Testis (tissue), 3 donors: ENCODE data around the gene DPP10. TPM values are rescaled to one million over a fixed set of nuclear protein-coding genes. Genes with fewer than 3 reads are reported as not detected.

Experiments used
- DNase-seq: peaks from one replicate; pipeline ENCODE4 v3.0.0-alpha.2; 2019
- H3K27ac ChIP-seq, 2 donors: fragments of 200-600 bp; sonication (generic); one replicate each; pipeline ENCODE4 v1.5.1; 2019
- H3K27me3 ChIP-seq: fragments of 200-600 bp; sonication (generic); one replicate; pipeline ENCODE4 v1.5.1; 2019
- H3K36me3 ChIP-seq: fragments of 200-600 bp; sonication (generic); one replicate; pipeline ENCODE4 v1.5.1; 2017; ENCODE audit warnings: low read depth; ENCODE audit errors: missing control alignments
- H3K4me1 ChIP-seq: fragments of 200-600 bp; sonication (generic); one replicate; pipeline ENCODE4 v1.5.1; 2019
- H3K4me3 ChIP-seq, 2 donors: fragments of 200-600 bp; sonication (generic); one replicate each; pipeline ENCODE4 v1.5.1; 2017 to 2019
- H3K9me3 ChIP-seq: fragments of 200-600 bp; sonication (generic); one replicate; pipeline ENCODE4 v1.5.1; 2017
- CTCF ChIP-seq, 3 experiments: fragments of 450-650 bp in 2 of 3; fragments of 200-600 bp in 1 of 3; sonication (generic) in 1 of 3; IDR thresholded peaks; one replicate each; pipeline ENCODE4 v1.5.1; 2016 to 2019; ENCODE audit warnings: antibody characterized with exemption in 3 of 3, mild to moderate bottlenecking in 2 of 3, moderate library complexity in 1 of 3
- POLR2A ChIP-seq: fragments of 450-650 bp; IDR thresholded peaks from one replicate; pipeline ENCODE4 v1.6.1; 2017; ENCODE audit warnings: antibody characterized with exemption, mild to moderate bottlenecking, moderate library complexity
- WGBS, 2 donors: methylation state at CpG; one replicate each; pipeline ENCODE4 v1.1.5; 2018; 5-methylcytosine and 5-hydroxymethylcytosine counted together
- intact Hi-C: fragments of 100-400 bp; cut with DNase I; formaldehyde crosslinking; loops from one replicate; pipeline ENCODE4 v1.15.1; 2023; ENCODE audit warnings: low total_unique reads
- polyA plus RNA-seq: library from polyadenylated mRNA; stranded (reverse); fragments of 350-450 nt; fragmentation: Illumina TruSeq; extraction: RNeasy Lipid Tissue Mini Kit (QIAGEN cat#74804); gene quantifications from one replicate; pipeline ENCODE4 v1.2.3, GENCODE V29; 2014; ENCODE audit warnings: low read depth, low replicate concordance; ENCODE audit not compliant: insufficient read depth
- total RNA-seq, 2 donors: library from RNA; depleted of rRNA; stranded (reverse); fragments of >200 nt; gene quantifications; one replicate each; pipeline ENCODE4 v1.2.3, GENCODE V29; 2016

Gene DPP10
- total and polyA plus RNA-seq, 3 donors from 2014 or later = 1.7 to 6.7 (median 6.7) TPM

GRCh38 chr2:115165529-115166109, 723.2 kb downstream of the DPP10 start:
- Histone ChIP-seq H3K9me3 (no peaks in the 10 kb centered on the region), H3K36me3 (no peaks in the 10 kb centered on the region), H3K27ac (no peak overlapping the region), H3K4me3 (no peak overlapping the region), H3K4me1 (peaks cover 4% of the 10 kb centered on the region), H3K27me3 (no peaks in the 10 kb centered on the region)
- 37 to 40% methylated on average over 6 of the region's 6 CpGs for WGBS, 2 donors
- intact Hi-C loops = no loop called here
- TF ChIP-seq POLR2A (no peak), CTCF (IDR thresholded peaks at IDR 0.05) (peak in 2 of 3 experiments; percentile 31 to 37)
- DNase-seq = peak; percentile 60

GRCh38 chr2:115168457-115168856, 726.0 kb downstream of the DPP10 start:
- H3K27ac ChIP-seq = no peak overlapping the region
- H3K4me1 ChIP-seq = no peaks in the 10 kb centered on the region
- WGBS, 2 donors = 52 to 54% methylated on average over 3 of the region's 3 CpGs
- H3K27me3 ChIP-seq = no peaks in the 10 kb centered on the region
- no peaks in the 10 kb centered on the region for H3K9me3 ChIP-seq
- TF ChIP-seq POLR2A = no peak
- TF ChIP-seq CTCF (IDR thresholded peaks at IDR 0.05) = no peak
- H3K4me3 ChIP-seq = no peak overlapping the region
- H3K36me3 ChIP-seq = no peaks in the 10 kb centered on the region
- DNase-seq = no peak
- intact Hi-C loops = no loop called here

GRCh38 chr2:115169814-115170213, 727.4 kb downstream of the DPP10 start:
- no peak for TF ChIP-seq POLR2A
- TF ChIP-seq CTCF (IDR thresholded peaks at IDR 0.05) = no peak
- no peak for DNase-seq
- Histone ChIP-seq H3K36me3 (no peaks in the 10 kb centered on the region), H3K4me3 (no peak overlapping the region), H3K4me1 (no peaks in the 10 kb centered on the region), H3K27ac (no peak overlapping the region), H3K27me3 (no peaks in the 10 kb centered on the region), H3K9me3 (no peaks in the 10 kb centered on the region)
- intact Hi-C loops = no loop called here
- WGBS, 2 donors = 98 to 100% methylated on average over 1 of the region's 1 CpG

GRCh38 chr2:115171751-115172150, 729.3 kb downstream of the DPP10 start:
- intact Hi-C loops = no loop called here
- no peak for TF ChIP-seq POLR2A
- TF ChIP-seq CTCF (IDR thresholded peaks at IDR 0.05) = no peak
- WGBS, 2 donors = 85 to 88% methylated on average over 2 of the region's 2 CpGs

GRCh38 chr2:115174651-115175050, 732.2 kb downstream of the DPP10 start:
- no peaks in the 10 kb centered on the region for H3K4me1 ChIP-seq
- H3K27me3 ChIP-seq = no peaks in the 10 kb centered on the region
- H3K36me3 ChIP-seq = no peaks in the 10 kb centered on the region
- no peaks in the 10 kb centered on the region for H3K9me3 ChIP-seq
- H3K4me3 ChIP-seq = no peak overlapping the region
- no peak for DNase-seq
- 72% methylated on average over 3 of the region's 3 CpGs for WGBS, 2 donors
- no peak overlapping the region for H3K27ac ChIP-seq
- intact Hi-C loops = no loop called here
- TF ChIP-seq CTCF (IDR thresholded peaks at IDR 0.05) = no peak
- TF ChIP-seq POLR2A = no peak

More at GRCh38 chr2:115171751-115172150, 729.3 kb downstream of the DPP10 start:
- H3K27me3 ChIP-seq = no peaks in the 10 kb centered on the region
- no peak overlapping the region for H3K4me3 ChIP-seq
- no peak for DNase-seq
- no peaks in the 10 kb centered on the region for H3K9me3 ChIP-seq
- no peaks in the 10 kb centered on the region for H3K4me1 ChIP-seq
- no peaks in the 10 kb centered on the region for H3K36me3 ChIP-seq
- no peak overlapping the region for H3K27ac ChIP-seq
